ENCODE measurements around the gene AKR1C4.

DNA sequence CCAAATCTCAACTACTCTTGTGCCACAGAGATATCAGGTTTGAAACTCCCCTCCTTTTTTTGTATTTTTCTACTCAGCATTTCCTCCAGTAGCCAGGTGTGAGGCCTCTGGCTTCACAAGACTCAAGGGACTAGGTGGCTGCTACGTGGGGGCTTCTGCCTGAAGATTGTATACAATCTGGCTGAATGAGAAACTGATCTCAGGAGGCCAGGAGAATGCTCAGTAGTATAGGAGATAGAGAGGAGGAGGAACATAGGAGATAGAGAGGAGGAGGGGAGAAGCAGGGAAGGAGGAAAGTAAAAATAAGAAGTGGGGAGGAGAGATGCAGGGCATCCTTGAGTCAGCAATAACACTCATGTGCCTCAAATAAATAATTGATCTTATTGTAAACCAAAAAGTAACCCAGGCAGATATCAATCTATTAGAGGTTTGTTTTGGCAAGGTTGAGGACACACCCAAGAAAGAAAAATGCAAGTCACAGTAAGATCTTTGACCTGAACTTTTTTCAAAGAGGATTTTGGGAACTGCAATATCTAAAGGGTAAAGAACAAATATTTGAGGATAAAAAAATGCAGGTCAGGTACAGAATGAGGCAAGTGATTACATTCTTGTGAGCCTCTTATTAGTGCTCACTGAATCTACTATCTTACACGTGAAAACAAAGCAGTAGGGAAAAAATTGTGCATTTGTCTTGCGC lies 48.5 kb upstream of the AKR1C4 start:
- no peak for TF ChIP-seq POLR2A (IDR thresholded peaks at IDR 0.05)
- TF ChIP-seq, protein P1, sequence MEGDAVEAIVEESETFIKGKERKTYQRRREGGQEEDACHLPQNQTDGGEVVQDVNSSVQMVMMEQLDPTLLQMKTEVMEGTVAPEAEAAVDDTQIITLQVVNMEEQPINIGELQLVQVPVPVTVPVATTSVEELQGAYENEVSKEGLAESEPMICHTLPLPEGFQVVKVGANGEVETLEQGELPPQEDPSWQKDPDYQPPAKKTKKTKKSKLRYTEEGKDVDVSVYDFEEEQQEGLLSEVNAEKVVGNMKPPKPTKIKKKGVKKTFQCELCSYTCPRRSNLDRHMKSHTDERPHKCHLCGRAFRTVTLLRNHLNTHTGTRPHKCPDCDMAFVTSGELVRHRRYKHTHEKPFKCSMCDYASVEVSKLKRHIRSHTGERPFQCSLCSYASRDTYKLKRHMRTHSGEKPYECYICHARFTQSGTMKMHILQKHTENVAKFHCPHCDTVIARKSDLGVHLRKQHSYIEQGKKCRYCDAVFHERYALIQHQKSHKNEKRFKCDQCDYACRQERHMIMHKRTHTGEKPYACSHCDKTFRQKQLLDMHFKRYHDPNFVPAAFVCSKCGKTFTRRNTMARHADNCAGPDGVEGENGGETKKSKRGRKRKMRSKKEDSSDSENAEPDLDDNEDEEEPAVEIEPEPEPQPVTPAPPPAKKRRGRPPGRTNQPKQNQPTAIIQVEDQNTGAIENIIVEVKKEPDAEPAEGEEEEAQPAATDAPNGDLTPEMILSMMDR (IDR thresholded peaks at IDR 0.05 in 4 of 5, conservative IDR thresholded peaks at IDR 0.05 in 1 of 5) = no peak

Measured in gastrocnemius medialis (tissue), 4 donors.